Measurements from ENCODE around the gene C9orf57. TPM values are rescaled to one million over a fixed set of nuclear protein-coding genes. Genes with fewer than 3 reads are reported as not detected.
"Not testable (repeated sequence)": the region's sequence is repeated elsewhere in the genome, so short reads cannot be mapped to it uniquely, and the experiment has no call there.

The C9orf57 gene, protein sequence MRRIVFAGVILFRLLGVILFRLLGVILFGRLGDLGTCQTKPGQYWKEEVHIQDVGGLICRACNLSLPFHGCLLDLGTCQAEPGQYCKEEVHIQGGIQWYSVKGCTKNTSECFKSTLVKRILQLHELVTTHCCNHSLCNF
- not detected in 2 replicates for total RNA-seq (2022)
- not detected for Bru-seq, nascent RNA
- BruChase-seq, experiment 1, labeled RNA remaining after a 2-hour chase: not detected
- BruChase-seq, experiment 2, labeled RNA remaining after a 6-hour chase: not detected
- long read RNA-seq: 0 reads

DNA sequence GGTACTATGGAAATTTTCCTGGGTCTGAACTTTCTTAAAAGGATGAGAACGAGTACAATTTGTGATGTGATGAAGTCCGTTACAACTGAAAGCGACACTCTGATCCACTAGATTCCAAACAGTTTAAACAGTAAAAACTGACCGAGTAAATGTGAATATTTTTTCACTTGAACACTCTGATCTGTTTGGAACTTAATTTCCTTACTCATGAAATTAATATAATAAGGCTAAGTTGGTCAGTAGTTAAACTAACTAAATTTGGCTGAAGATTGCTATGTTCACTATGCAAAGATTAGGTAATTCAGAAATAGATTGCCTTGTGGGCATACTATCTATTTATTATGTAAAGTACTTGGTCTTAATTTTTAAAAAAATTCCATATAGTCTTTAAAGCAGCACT is at the start of gene C9orf57:
TSS of gene C9orf57 (minus strand) at position 101 of the 400 bp plus-strand sequence. CDS start 1,282 bp downstream, outside the sequence.
- no peaks in the 10 kb centered on the region for H3K27me3 Mint-ChIP-seq (ENCODE audit: insufficient read depth, unreplicated experiment)
- TF ChIP-seq, protein P1, sequence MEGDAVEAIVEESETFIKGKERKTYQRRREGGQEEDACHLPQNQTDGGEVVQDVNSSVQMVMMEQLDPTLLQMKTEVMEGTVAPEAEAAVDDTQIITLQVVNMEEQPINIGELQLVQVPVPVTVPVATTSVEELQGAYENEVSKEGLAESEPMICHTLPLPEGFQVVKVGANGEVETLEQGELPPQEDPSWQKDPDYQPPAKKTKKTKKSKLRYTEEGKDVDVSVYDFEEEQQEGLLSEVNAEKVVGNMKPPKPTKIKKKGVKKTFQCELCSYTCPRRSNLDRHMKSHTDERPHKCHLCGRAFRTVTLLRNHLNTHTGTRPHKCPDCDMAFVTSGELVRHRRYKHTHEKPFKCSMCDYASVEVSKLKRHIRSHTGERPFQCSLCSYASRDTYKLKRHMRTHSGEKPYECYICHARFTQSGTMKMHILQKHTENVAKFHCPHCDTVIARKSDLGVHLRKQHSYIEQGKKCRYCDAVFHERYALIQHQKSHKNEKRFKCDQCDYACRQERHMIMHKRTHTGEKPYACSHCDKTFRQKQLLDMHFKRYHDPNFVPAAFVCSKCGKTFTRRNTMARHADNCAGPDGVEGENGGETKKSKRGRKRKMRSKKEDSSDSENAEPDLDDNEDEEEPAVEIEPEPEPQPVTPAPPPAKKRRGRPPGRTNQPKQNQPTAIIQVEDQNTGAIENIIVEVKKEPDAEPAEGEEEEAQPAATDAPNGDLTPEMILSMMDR (IDR thresholded peaks at IDR 0.05; ENCODE audit: insufficient read depth in 1 of 2, low read depth in 1 of 2, low read length in 1 of 2, severe bottlenecking in 1 of 2, unreplicated experiment in 1 of 2): no peak
- no peaks in the 10 kb centered on the region for H3K4me1 Mint-ChIP-seq (ENCODE audit: low read depth, unreplicated experiment)
- ChIA-PET POLR2A (no interaction called here), CTCF (no interaction called here)
- H3K9me3 Mint-ChIP-seq (ENCODE audit: unreplicated experiment): no peaks in the 10 kb centered on the region
- intact Hi-C loops (cut with micrococcal nuclease; ENCODE audit: unreplicated experiment): no loop called here
- DNase-seq: no peak
- no peak within 1 kb of the TSS for H3K27ac Mint-ChIP-seq (ENCODE audit: unreplicated experiment)
- Histone ChIP-seq H3K4me1 (no peaks in the 10 kb centered on the region), H3K27me3 (replicated peaks; ENCODE audit: control insufficient read depth, insufficient read depth, low read length) (no peaks in the 10 kb centered on the region), H3K36me3 (ENCODE audit: control insufficient read depth, insufficient read depth, low read length) (no peaks in the 10 kb centered on the region), H3K9me3 (no peaks in the 10 kb centered on the region), H3K4me3 (ENCODE audit: low read depth, low read length) (no peak within 1 kb of the TSS)
- H3K4me3 Mint-ChIP-seq (ENCODE audit: unreplicated experiment): no peak within 1 kb of the TSS
- no TSS peak for BruUV-seq (replicated peaks)
- H3K36me3 Mint-ChIP-seq (ENCODE audit: insufficient read depth, unreplicated experiment): no peaks in the 10 kb centered on the region

DNA sequence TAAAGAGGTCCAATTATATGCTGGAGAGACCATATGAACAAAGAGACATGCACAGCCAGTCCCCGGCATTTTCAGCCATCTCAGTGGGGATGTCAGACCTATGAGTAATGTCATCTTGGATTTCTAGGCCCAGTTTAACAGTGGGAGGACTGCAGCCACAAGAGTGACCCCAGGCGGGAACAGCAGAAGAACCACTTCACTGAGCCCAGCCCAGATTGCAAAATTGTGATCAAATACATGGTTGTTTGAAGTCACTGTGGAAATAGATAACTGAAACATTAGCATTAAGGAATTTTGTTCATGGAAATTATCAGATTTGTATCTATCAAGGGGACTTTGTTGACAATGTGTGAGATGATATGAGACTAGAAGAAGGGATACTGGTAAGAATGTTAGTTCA is 42.1 kb upstream of the C9orf57 start:
- DNase-seq: no peak
- Mint-ChIP-seq H3K36me3 (ENCODE audit: insufficient read depth, unreplicated experiment) (no peaks in the 10 kb centered on the region), H3K27me3 (ENCODE audit: insufficient read depth, unreplicated experiment) (no peaks in the 10 kb centered on the region), H3K4me1 (ENCODE audit: low read depth, unreplicated experiment) (no peaks in the 10 kb centered on the region), H3K27ac (ENCODE audit: unreplicated experiment) (no peak overlapping the region), H3K9me3 (ENCODE audit: unreplicated experiment) (no peaks in the 10 kb centered on the region), H3K4me3 (ENCODE audit: unreplicated experiment) (no peak overlapping the region)
- Histone ChIP-seq H3K27me3 (replicated peaks; ENCODE audit: control insufficient read depth, insufficient read depth, low read length) (no peaks in the 10 kb centered on the region), H3K4me1 (no peaks in the 10 kb centered on the region), H3K9me3 (no peaks in the 10 kb centered on the region), H3K36me3 (ENCODE audit: control insufficient read depth, insufficient read depth, low read length) (no peaks in the 10 kb centered on the region), H3K4me3 (ENCODE audit: low read depth, low read length) (no peak overlapping the region)
- TF ChIP-seq, protein P1 (IDR thresholded peaks at IDR 0.05; ENCODE audit: insufficient read depth in 1 of 2, low read depth in 1 of 2, low read length in 1 of 2, severe bottlenecking in 1 of 2, unreplicated experiment in 1 of 2): no peak
- BruUV-seq (replicated peaks): no TSS peak
- CTCF ChIA-PET: no interaction called here
- intact Hi-C loops (cut with micrococcal nuclease; ENCODE audit: unreplicated experiment): no loop called here
- POLR2A ChIA-PET: no interaction called here

DNA sequence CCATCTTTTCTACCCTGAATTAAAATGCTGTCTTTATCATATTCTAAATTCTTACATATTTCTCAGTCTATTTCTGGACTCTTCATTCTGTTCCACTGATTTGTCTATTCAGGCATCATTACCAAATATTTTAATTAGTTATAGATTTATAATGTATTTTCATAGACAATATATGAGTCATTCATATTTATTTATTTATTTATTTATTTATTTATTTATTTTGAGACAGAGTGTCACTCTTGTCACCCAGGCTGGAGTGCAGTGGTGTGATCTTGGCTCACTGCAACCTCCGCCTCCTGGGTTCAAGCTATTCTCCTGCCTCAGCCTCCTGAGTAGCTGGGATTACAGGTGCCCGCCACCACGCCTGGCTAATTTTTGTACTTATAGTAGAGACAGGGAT is 35.1 kb upstream of the C9orf57 start:
- intact Hi-C loops (cut with micrococcal nuclease; ENCODE audit: unreplicated experiment); DNase-seq; H3K36me3 ChIP-seq (ENCODE audit: control insufficient read depth, insufficient read depth, low read length); H3K4me3 ChIP-seq (ENCODE audit: low read depth, low read length); H3K27me3 ChIP-seq (replicated peaks; ENCODE audit: control insufficient read depth, insufficient read depth, low read length); H3K4me1 ChIP-seq; H3K36me3 Mint-ChIP-seq (ENCODE audit: insufficient read depth, unreplicated experiment); H3K9me3 Mint-ChIP-seq (ENCODE audit: unreplicated experiment); H3K9me3 ChIP-seq; H3K4me3 Mint-ChIP-seq (ENCODE audit: unreplicated experiment); CTCF ChIA-PET; H3K27ac Mint-ChIP-seq (ENCODE audit: unreplicated experiment); H3K4me1 Mint-ChIP-seq (ENCODE audit: low read depth, unreplicated experiment); BruUV-seq (replicated peaks); H3K27me3 Mint-ChIP-seq (ENCODE audit: insufficient read depth, unreplicated experiment); POLR2A ChIA-PET: not testable (repeated sequence)

DNA sequence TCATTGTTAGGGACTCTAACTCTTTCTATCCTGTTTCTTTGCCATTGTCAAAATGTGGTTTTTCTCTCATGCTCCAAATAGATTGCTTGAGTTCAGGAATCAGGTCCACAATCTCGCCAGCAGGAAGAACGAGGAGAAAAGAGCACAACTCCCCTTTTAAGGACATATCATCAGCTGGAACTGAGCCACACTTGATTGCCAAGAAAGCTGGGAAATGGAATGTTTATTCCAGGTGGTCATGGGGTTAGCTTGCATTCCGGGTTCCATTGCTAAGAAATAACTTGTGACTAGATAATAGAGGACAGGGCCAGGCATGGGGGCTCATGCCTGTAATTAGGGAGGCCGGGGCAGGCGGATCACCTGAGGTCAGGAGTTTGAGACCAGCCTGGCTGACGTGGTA is 32.4 kb upstream of the C9orf57 start:
- no peaks in the 10 kb centered on the region for H3K27me3 ChIP-seq (replicated peaks; ENCODE audit: control insufficient read depth, insufficient read depth, low read length)
- POLR2A ChIA-PET: no interaction called here
- Mint-ChIP-seq H3K4me1 (ENCODE audit: low read depth, unreplicated experiment) (no peaks in the 10 kb centered on the region), H3K27ac (ENCODE audit: unreplicated experiment) (no peak overlapping the region), H3K36me3 (ENCODE audit: insufficient read depth, unreplicated experiment) (no peaks in the 10 kb centered on the region), H3K4me3 (ENCODE audit: unreplicated experiment) (no peak overlapping the region), H3K27me3 (ENCODE audit: insufficient read depth, unreplicated experiment) (no peaks in the 10 kb centered on the region), H3K9me3 (ENCODE audit: unreplicated experiment) (no peaks in the 10 kb centered on the region)
- no peak for DNase-seq
- no peaks in the 10 kb centered on the region for H3K9me3 ChIP-seq
- H3K36me3 ChIP-seq (ENCODE audit: control insufficient read depth, insufficient read depth, low read length): no peaks in the 10 kb centered on the region
- no TSS peak for BruUV-seq (replicated peaks)
- H3K4me3 ChIP-seq (ENCODE audit: low read depth, low read length): no peak overlapping the region
- intact Hi-C loops (cut with micrococcal nuclease; ENCODE audit: unreplicated experiment): no loop called here
- CTCF ChIA-PET: no interaction called here
- TF ChIP-seq, protein P1 (IDR thresholded peaks at IDR 0.05; ENCODE audit: insufficient read depth in 1 of 2, low read depth in 1 of 2, low read length in 1 of 2, severe bottlenecking in 1 of 2, unreplicated experiment in 1 of 2): no peak
- no peaks in the 10 kb centered on the region for H3K4me1 ChIP-seq
